Tibial nerve (tissue), 4 donors: ENCODE data around the gene HEXB.

Experiments
- CTCF ChIP-seq, 5 experiments: fragments of 200-600 bp in 3 of 5; fragments of 450-650 bp in 2 of 5; sonication (generic) in 3 of 5; IDR thresholded peaks; one replicate each; pipeline ENCODE4 v1.5.1; 2016 to 2019; ENCODE audit warnings: antibody characterized with exemption in 5 of 5, mild to moderate bottlenecking in 3 of 5, moderate library complexity in 2 of 5
- EP300 ChIP-seq, 2 donors: sonication (generic); formaldehyde crosslinking; IDR thresholded peaks; one replicate each; pipeline ENCODE4 v1.6.1; 2017; ENCODE audit warnings: antibody characterized with exemption in 2 of 2, mild to moderate bottlenecking in 1 of 2
- POLR2A ChIP-seq, 2 donors: fragments of 450-650 bp; IDR thresholded peaks; one replicate each; pipeline ENCODE4 v1.6.1; 2017; ENCODE audit warnings: antibody characterized with exemption in 2 of 2, mild to moderate bottlenecking in 2 of 2, moderate library complexity in 2 of 2

GRCh38 chr5:74679966-74680365, 5.1 kb upstream of the HEXB start:
- TF ChIP-seq CTCF (IDR thresholded peaks at IDR 0.05) (no peak), POLR2A (IDR thresholded peaks at IDR 0.05) (no peak), EP300 (IDR thresholded peaks at IDR 0.05) (no peak)
